H1 (cell line): Measurements from ENCODE around the gene DOK6. TPM values are rescaled to one million over a fixed set of nuclear protein-coding genes. Genes with fewer than 3 reads are reported as not detected.

Source experiments
- CTCF ChIA-PET: fragments of 300-600 bp; sonication (Branson Sonifier 250); formaldehyde crosslinking; loops from one replicate; lab custom pipeline; 2021; ENCODE audit not compliant: partially characterized antibody; lab: Charles Lee
- POLR2A ChIA-PET: fragments of 300-600 bp; sonication (Branson Sonifier 250); formaldehyde crosslinking; loops from one replicate; lab custom pipeline; 2021; ENCODE audit warnings: inconsistent platforms; ENCODE audit not compliant: partially characterized antibody; lab: Charles Lee
- DNase-seq, 2 experiments: peaks; one replicate each; pipeline versions ENCODE4 v3.0.0 to v3.0.0-alpha.2; 2010 to 2022; ENCODE audit warnings: low spot score in 2 of 2, low read depth in 1 of 2, mixed read lengths in 1 of 2
- FAIRE-seq: peaks from 2 replicates; lab custom pipeline; 2011; peaks lifted over from hg19 to GRCh38; lab: Jason Lieb, UNC
- H2AFZ ChIP-seq: 2 replicates; pipeline ENCODE4 v1.8.1; 2012; ENCODE audit warnings: low read length, inconsistent platforms
- H2AK5ac ChIP-seq: 2 replicates; pipeline ENCODE4 v1.6.1; 2013; ENCODE audit warnings: low read depth, low read length
- H2BK120ac ChIP-seq: replicated peaks from 2 replicates; pipeline ENCODE3; 2013; ENCODE audit warnings: low read depth, low read length, inconsistent platforms
- H2BK12ac ChIP-seq: 2 replicates; pipeline ENCODE4 v1.6.1; 2013; ENCODE audit warnings: low read depth, low read length
- H2BK15ac ChIP-seq: 2 replicates; pipeline ENCODE4 v1.6.1; 2013; ENCODE audit warnings: low read length
- H2BK20ac ChIP-seq: 2 replicates; pipeline ENCODE4 v1.6.1; 2013; ENCODE audit warnings: low read length
- H2BK5ac ChIP-seq: 2 replicates; pipeline ENCODE4 v1.6.1; 2013; ENCODE audit warnings: low read depth, low read length
- H3K14ac ChIP-seq: 2 replicates; pipeline ENCODE4 v1.6.1; 2013; ENCODE audit warnings: inconsistent platforms; ENCODE audit not compliant: insufficient read length
- H3K18ac ChIP-seq: 2 replicates; pipeline ENCODE4 v1.6.1; 2013; ENCODE audit warnings: low read length; ENCODE audit errors: extremely low read depth
- H3K23ac ChIP-seq: 2 replicates; pipeline ENCODE4 v1.6.1; 2013; ENCODE audit warnings: inconsistent platforms; ENCODE audit not compliant: insufficient read length
- H3K23me2 ChIP-seq: 2 replicates; pipeline ENCODE4 v1.6.1; 2013; ENCODE audit warnings: low read depth, low read length
- H3K27ac ChIP-seq: 2 replicates; pipeline ENCODE4 v1.6.1; 2011; ENCODE audit warnings: low read depth, low read length, inconsistent platforms
- H3K27me3 ChIP-seq, 4 experiments: replicated peaks in 1 of 4; 1 replicate in 1 of 4; 2 replicates in 3 of 4; pipeline versions ENCODE4 v1.6.1 to v1.8.1; 2011 to 2013; ENCODE audit warnings: low read length in 3 of 4, mild to moderate bottlenecking in 3 of 4, inconsistent platforms in 2 of 4, mixed read lengths in 2 of 4, moderate library complexity in 1 of 4; ENCODE audit not compliant: control insufficient read depth in 3 of 4, insufficient read depth in 3 of 4; ENCODE audit errors: extremely low read depth in 1 of 4
- H3K36me3 ChIP-seq, 4 experiments: 2 replicates each; pipeline versions ENCODE4 v1.6.1 to v1.8.1; 2011 to 2013; ENCODE audit warnings: mild to moderate bottlenecking in 4 of 4, low read length in 3 of 4, moderate library complexity in 2 of 4, control low read depth in 1 of 4, inconsistent platforms in 1 of 4; ENCODE audit not compliant: insufficient read depth in 4 of 4, control insufficient read depth in 2 of 4
- H3K4ac ChIP-seq: replicated peaks from 2 replicates; pipeline ENCODE3; 2013; ENCODE audit warnings: low read length, low read depth, mixed read lengths, inconsistent platforms; ENCODE audit not compliant: insufficient read length
- H3K4me1 ChIP-seq, 4 experiments: replicated peaks in 1 of 4; 1 replicate in 1 of 4; 2 replicates in 3 of 4; pipeline versions ENCODE4 v1.6.1 to v1.8.1; 2011 to 2013; ENCODE audit warnings: low read length in 3 of 4, inconsistent platforms in 2 of 4, mixed read lengths in 1 of 4; ENCODE audit not compliant: insufficient read depth in 4 of 4, control insufficient read depth in 3 of 4
- H3K4me2 ChIP-seq, 2 experiments: 2 replicates each; pipeline versions ENCODE4 v1.6.1 to v1.8.1; 2011 to 2013; ENCODE audit warnings: low read depth in 2 of 2, low read length in 2 of 2, control low read depth in 1 of 2, inconsistent platforms in 1 of 2, mild to moderate bottlenecking in 1 of 2; ENCODE audit not compliant: insufficient read depth in 1 of 2
- H3K4me3 ChIP-seq, 4 experiments: fragments of 200-600, 300-600 bp in 1 of 4; sonication (generic), shearing (Covaris generic), sonication (Bioruptor Twin) in 1 of 4; 2 replicates each; pipeline versions ENCODE4 v1.5.1 to v1.8.1; 2011 to 2016; ENCODE audit warnings: low read length in 4 of 4, low read depth in 3 of 4, control low read depth in 2 of 4, inconsistent platforms in 2 of 4, mild to moderate bottlenecking in 2 of 4, mixed read lengths in 1 of 4, moderate library complexity in 1 of 4; ENCODE audit not compliant: insufficient read depth in 2 of 4; ENCODE audit errors: extremely low read depth in 1 of 4
- H3K56ac ChIP-seq: replicated peaks from 2 replicates; pipeline ENCODE3; 2013; ENCODE audit warnings: low read depth, mild to moderate bottlenecking, mixed read lengths, low read length, inconsistent platforms; ENCODE audit not compliant: insufficient read length
- H3K79me1 ChIP-seq: 2 replicates; pipeline ENCODE4 v1.6.1; 2013; ENCODE audit warnings: low read depth, low read length, control low read depth
- H3K79me2 ChIP-seq, 2 experiments: 2 replicates each; pipeline versions ENCODE4 v1.6.1 to v1.8.1; 2012 to 2013; ENCODE audit warnings: low read length in 2 of 2, mild to moderate bottlenecking in 2 of 2, inconsistent platforms in 1 of 2; ENCODE audit not compliant: insufficient read depth in 2 of 2, control insufficient read depth in 1 of 2
- H3K9ac ChIP-seq, 4 experiments: replicated peaks in 1 of 4; 1 replicate in 1 of 4; 2 replicates in 3 of 4; pipeline versions ENCODE4 v1.6.1 to v1.8.1; 2011 to 2013; ENCODE audit warnings: low read depth in 3 of 4, low read length in 3 of 4, control low read depth in 2 of 4, mild to moderate bottlenecking in 2 of 4, moderate library complexity in 2 of 4, inconsistent platforms in 1 of 4; ENCODE audit errors: extremely low read depth in 1 of 4
- H3K9me3 ChIP-seq, 2 experiments: 2 replicates each; pipeline versions ENCODE4 v1.6.1 to v1.8.1; 2012 to 2013; ENCODE audit warnings: mild to moderate bottlenecking in 2 of 2, moderate library complexity in 2 of 2, control low read depth in 1 of 2, inconsistent platforms in 1 of 2, low read depth in 1 of 2, low read length in 1 of 2, mixed read lengths in 1 of 2; ENCODE audit not compliant: insufficient read depth in 2 of 2
- H4K20me1 ChIP-seq, 2 experiments: replicated peaks in 1 of 2; 2 replicates each; pipeline versions ENCODE3 to v1.8.1; 2011 to 2013; ENCODE audit warnings: inconsistent platforms in 2 of 2, low read length in 2 of 2, mild to moderate bottlenecking in 1 of 2; ENCODE audit not compliant: insufficient read depth in 2 of 2, control insufficient read depth in 1 of 2
- H4K5ac ChIP-seq: 2 replicates; pipeline ENCODE4 v1.6.1; 2013; ENCODE audit warnings: low read length, low read depth, mixed read lengths, inconsistent platforms; ENCODE audit not compliant: insufficient read length
- H4K8ac ChIP-seq: 2 replicates; pipeline ENCODE4 v1.8.0; 2013; ENCODE audit warnings: mild to moderate bottlenecking, moderate library complexity, low read length, inconsistent platforms; ENCODE audit not compliant: insufficient read depth; ENCODE audit errors: extremely low read depth
- H4K91ac ChIP-seq: replicated peaks from 2 replicates; pipeline ENCODE3; 2013; ENCODE audit warnings: low read length, mixed read lengths, inconsistent platforms; ENCODE audit not compliant: insufficient read length
- CHD1 ChIP-seq: IDR thresholded peaks from 2 replicates; pipeline ENCODE4 v1.6.1; 2012; ENCODE audit warnings: low read depth, low read length, improper control_type of control experiment
- CREB1 ChIP-seq: IDR thresholded peaks from 2 replicates; pipeline ENCODE4 v1.6.1; 2012; ENCODE audit warnings: inconsistent platforms
- KDM4A ChIP-seq: IDR thresholded peaks from one replicate; pipeline ENCODE4 v1.7.1; 2012; ENCODE audit warnings: low read depth, mild to moderate bottlenecking, moderate library complexity, low read length, inconsistent platforms; ENCODE audit not compliant: severe bottlenecking
- SP1 ChIP-seq: IDR thresholded peaks from 2 replicates; pipeline ENCODE4 v1.6.1; 2011; ENCODE audit warnings: low read depth, low read length
- WGBS, 2 experiments: shearing (Covaris generic) in 1 of 2; methylation state at CpG; one replicate each; pipeline versions ENCODE4 v1.1.6 to v1.1.7; 2013 to 2015; ENCODE audit warnings: low lambda C conversion rate in 2 of 2, mixed read lengths in 2 of 2, inconsistent platforms in 1 of 2, low coverage in 1 of 2, missing lambda C conversion rate in 1 of 2; ENCODE audit not compliant: insufficient replicate concordance in 2 of 2, insufficient coverage in 1 of 2, insufficient read length in 1 of 2; ENCODE audit errors: extremely low coverage in 1 of 2, missing lambda C conversion rate in 1 of 2; 5-methylcytosine and 5-hydroxymethylcytosine counted together
- polyA plus RNA-seq, 7 experiments: library from polyadenylated mRNA; depleted of rRNA in 3 of 7; stranded (reverse) in 5 of 7; unstranded in 2 of 7; fragments of >200 nt in 5 of 7; fragments of 200-250 nt in 2 of 7; gene quantifications; 1 replicate in 5 of 7; 2 replicates in 1 of 7; 4 replicates in 1 of 7; pipeline versions ENCODE4 v1.2.1 to v1.2.3, GENCODE V29; 2011 to 2013; ENCODE audit warnings: missing spikeins in 2 of 7, mixed read lengths in 2 of 7
- total RNA-seq: library from RNA; stranded (reverse); fragmentation: NEBNext Ultra II Directional; extraction: Animal tissue kit (Norgen Biotek cat#: 25700); gene quantifications from 2 replicates; pipeline ENCODE4 v1.2.1, GENCODE V29; 2021

DOK6 gene
- total and polyA plus RNA-seq, 2 of the 8 experiments (the other 6 are each of a cell fraction or from before 2014, with no cell fraction given) = 0.33 to 0.50 TPM

DNA sequence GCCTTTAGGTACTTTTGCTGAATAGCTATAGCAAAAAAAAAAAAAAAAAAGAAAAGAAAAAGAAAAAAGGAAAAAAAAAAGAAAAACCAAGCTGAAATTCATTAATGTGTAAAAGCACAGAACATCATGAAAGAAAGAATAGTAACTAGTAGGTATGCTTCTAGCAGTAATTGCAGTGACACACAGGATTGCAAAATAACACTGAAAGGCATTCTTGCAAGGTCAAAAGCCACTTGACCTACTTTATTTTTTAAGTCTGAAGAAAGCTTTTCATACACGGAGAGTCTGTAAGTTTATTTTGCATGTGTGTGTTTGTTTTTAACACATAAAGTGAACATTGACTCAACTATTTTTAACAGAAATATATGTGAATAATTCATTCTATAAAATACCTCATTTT lies 54.4 kb downstream of the DOK6 start:
- POLR2A ChIA-PET = no interaction called here
- H3K27ac ChIP-seq = no peak overlapping the region

More for the DNA sequence above, 54.4 kb downstream of the DOK6 start:
- no peak overlapping the region for H4K8ac ChIP-seq
- H3K4me3 ChIP-seq = no peak overlapping the region
- TF ChIP-seq SP1 (no peak), CREB1 (no peak), KDM4A (no peak), CHD1 (no peak)
- H3K36me3 ChIP-seq = no peaks in the 10 kb centered on the region
- CTCF ChIA-PET = no interaction called here
- H2BK120ac ChIP-seq = no peak overlapping the region
- DNase-seq = no peak
- no peak overlapping the region for H3K23ac ChIP-seq
- H3K79me1 ChIP-seq = no peaks in the 10 kb centered on the region
- H3K18ac ChIP-seq = no peak overlapping the region
- H3K79me2 ChIP-seq = no peaks in the 10 kb centered on the region
- H4K91ac ChIP-seq = no peak overlapping the region
- H2BK12ac ChIP-seq = no peak overlapping the region
- no peak overlapping the region for H2AK5ac ChIP-seq
- no peak overlapping the region for H2BK15ac ChIP-seq
- H3K4me2 ChIP-seq = no peak overlapping the region
- H3K4me1 ChIP-seq = no peaks in the 10 kb centered on the region
- H2BK5ac ChIP-seq = no peak overlapping the region
- FAIRE-seq = no peak
- H3K9ac ChIP-seq = no peak overlapping the region
- no peaks in the 10 kb centered on the region for H4K20me1 ChIP-seq
- no peaks in the 10 kb centered on the region for H3K27me3 ChIP-seq
- H3K4ac ChIP-seq = no peak overlapping the region
- no peak overlapping the region for H3K56ac ChIP-seq
- 0 out of 4 replicates have a peak, but pooled peaks cover 0 to 3% of the 10 kb centered on the region in 2 experiments for H3K9me3 ChIP-seq
- H3K23me2 ChIP-seq = no peaks in the 10 kb centered on the region
- H2BK20ac ChIP-seq = no peak overlapping the region
- H4K5ac ChIP-seq = no peak overlapping the region
- WGBS, 2 experiments = 95% methylated on average over 1 of the region's 1 CpG; no CpG with 5 or more reads in 1 of the 2 experiments
- H2AFZ ChIP-seq = no peak overlapping the region
- no peak overlapping the region for H3K14ac ChIP-seq
